Measurements from ENCODE around the gene DLG4.

Gene DLG4

DNA sequence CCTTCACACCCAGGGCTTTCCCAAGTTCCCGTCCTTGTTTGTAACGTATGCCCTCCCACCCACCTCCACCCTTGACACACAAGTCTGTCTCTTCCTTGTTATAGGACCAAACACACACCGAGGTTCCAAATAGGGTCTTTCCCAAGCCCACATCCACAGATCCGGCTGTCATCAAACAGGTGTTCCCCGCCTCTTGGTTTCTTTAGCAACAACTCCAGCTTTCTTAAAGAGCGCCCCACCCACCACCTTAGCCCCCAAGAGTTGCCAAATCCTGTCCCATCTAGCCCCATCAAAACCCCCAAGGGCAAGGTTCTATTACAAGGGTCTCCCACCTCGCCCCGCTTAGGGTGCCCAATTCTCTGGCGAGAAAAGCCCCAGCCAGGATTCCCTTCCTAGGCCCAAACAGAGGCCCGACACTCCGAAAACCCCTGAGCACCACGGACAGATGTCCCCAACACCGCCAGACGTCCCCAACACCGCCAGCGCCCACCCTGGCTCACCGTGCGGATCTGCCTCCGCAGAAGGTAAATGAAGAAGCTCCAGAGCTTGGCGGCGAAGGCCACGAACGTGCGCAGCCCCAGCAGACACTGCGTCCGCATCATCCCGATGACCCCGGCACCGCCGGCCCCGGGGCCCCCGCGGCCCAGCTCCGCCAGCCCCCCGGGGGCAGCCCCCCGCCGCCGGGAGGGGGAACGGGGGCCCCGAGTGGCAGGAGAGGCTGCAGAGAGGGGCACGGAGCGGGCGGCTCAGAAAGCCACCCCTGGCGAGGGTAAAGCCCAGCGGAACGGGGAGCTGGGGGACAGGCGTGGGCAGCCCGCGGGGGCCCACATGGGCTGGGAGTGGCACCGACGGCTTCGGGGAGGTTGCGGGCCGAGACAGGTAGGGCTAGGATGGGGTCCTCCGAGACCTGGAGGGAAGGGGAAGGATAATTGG, 31.3 kb upstream of the DLG4 start:
- Histone ChIP-seq H3K4me2 (ENCODE audit: low read depth, low read length, poor library complexity, severe bottlenecking) (peak overlapping the region; percentile 99), H3K9ac (ENCODE audit: low read depth, low read length, poor library complexity, severe bottlenecking) (peak overlapping the region; percentile 87), H3F3A (ENCODE audit: low read depth) (no peaks in the 10 kb centered on the region), H4K20me1 (ENCODE audit: insufficient read depth, low read length, poor library complexity, severe bottlenecking) (peaks cover 45% of the 10 kb centered on the region), H3K27me3 (ENCODE audit: insufficient read depth, low read length, poor library complexity, severe bottlenecking) (no peaks in the 10 kb centered on the region), H2AFZ (ENCODE audit: low read length) (no peak overlapping the region), H3K4me3 (ENCODE audit: low read length, poor library complexity, severe bottlenecking) (peak overlapping the region; percentile 84), H3K36me3 (ENCODE audit: insufficient read depth, low read length) (peaks cover 14% of the 10 kb centered on the region; the same call in 1 of the 2 replicates), H3K4me1 (ENCODE audit: insufficient read depth, low read length, poor library complexity, severe bottlenecking) (peaks cover 37% of the 10 kb centered on the region), H3K79me2 (ENCODE audit: insufficient read depth, low read length) (peaks cover 80% of the 10 kb centered on the region), H3K9me2 (replicated peaks; ENCODE audit: low read depth, low read length) (no peaks in the 10 kb centered on the region), H3K9me3 (ENCODE audit: insufficient read depth, low read depth, low read length) (no peaks in the 10 kb centered on the region)
- no peak for TF ChIP-seq EZH2phosphoT487 (IDR thresholded peaks at IDR 0.05; ENCODE audit: borderline replicate concordance)
- TF ChIP-seq, protein P1, sequence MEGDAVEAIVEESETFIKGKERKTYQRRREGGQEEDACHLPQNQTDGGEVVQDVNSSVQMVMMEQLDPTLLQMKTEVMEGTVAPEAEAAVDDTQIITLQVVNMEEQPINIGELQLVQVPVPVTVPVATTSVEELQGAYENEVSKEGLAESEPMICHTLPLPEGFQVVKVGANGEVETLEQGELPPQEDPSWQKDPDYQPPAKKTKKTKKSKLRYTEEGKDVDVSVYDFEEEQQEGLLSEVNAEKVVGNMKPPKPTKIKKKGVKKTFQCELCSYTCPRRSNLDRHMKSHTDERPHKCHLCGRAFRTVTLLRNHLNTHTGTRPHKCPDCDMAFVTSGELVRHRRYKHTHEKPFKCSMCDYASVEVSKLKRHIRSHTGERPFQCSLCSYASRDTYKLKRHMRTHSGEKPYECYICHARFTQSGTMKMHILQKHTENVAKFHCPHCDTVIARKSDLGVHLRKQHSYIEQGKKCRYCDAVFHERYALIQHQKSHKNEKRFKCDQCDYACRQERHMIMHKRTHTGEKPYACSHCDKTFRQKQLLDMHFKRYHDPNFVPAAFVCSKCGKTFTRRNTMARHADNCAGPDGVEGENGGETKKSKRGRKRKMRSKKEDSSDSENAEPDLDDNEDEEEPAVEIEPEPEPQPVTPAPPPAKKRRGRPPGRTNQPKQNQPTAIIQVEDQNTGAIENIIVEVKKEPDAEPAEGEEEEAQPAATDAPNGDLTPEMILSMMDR (conservative IDR thresholded peaks at IDR 0.05; ENCODE audit: low read length) = no peak

DNA sequence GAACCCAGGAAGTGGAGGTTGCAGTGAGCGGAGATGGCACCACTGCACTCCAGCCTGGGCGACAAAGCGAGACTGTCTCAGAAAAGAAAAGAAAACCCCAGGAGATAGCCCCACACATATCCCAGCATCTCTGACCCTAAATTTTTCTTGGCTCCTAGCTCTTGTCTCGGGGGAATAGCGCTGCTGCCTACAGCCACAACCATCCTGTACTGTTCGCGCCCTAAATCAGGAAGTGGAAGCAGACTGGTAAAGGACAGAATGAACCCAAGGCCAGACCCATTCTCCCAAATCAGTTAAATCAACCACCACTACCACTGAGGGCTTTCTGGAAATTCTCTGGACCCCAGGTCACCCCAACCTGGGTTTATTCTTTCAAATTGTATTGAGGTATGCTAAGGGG, 30.2 kb upstream of the DLG4 start:
- Histone ChIP-seq H3K9me2 (replicated peaks; ENCODE audit: low read depth, low read length) (no peaks in the 10 kb centered on the region), H3F3A (ENCODE audit: low read depth) (no peaks in the 10 kb centered on the region), H3K27me3 (ENCODE audit: insufficient read depth, low read length, poor library complexity, severe bottlenecking) (no peaks in the 10 kb centered on the region), H3K9me3 (ENCODE audit: insufficient read depth, low read depth, low read length) (no peaks in the 10 kb centered on the region), H2AFZ (ENCODE audit: low read length) (no peak overlapping the region), H3K4me3 (ENCODE audit: low read length, poor library complexity, severe bottlenecking) (peak overlapping the region; percentile 84), H3K9ac (ENCODE audit: low read depth, low read length, poor library complexity, severe bottlenecking) (peak overlapping the region; percentile 87), H3K4me2 (ENCODE audit: low read depth, low read length, poor library complexity, severe bottlenecking) (peak overlapping the region; percentile 99), H3K4me1 (ENCODE audit: insufficient read depth, low read length, poor library complexity, severe bottlenecking) (peaks cover 37% of the 10 kb centered on the region), H3K79me2 (ENCODE audit: insufficient read depth, low read length) (peaks cover 80% of the 10 kb centered on the region), H4K20me1 (ENCODE audit: insufficient read depth, low read length, poor library complexity, severe bottlenecking) (peaks cover 47% of the 10 kb centered on the region), H3K36me3 (ENCODE audit: insufficient read depth, low read length) (peaks cover 17% of the 10 kb centered on the region; the same call in 1 of the 2 replicates)
- TF ChIP-seq, protein P1 (conservative IDR thresholded peaks at IDR 0.05; ENCODE audit: low read length) = no peak
- TF ChIP-seq EZH2phosphoT487 (IDR thresholded peaks at IDR 0.05; ENCODE audit: borderline replicate concordance) = no peak

DNA sequence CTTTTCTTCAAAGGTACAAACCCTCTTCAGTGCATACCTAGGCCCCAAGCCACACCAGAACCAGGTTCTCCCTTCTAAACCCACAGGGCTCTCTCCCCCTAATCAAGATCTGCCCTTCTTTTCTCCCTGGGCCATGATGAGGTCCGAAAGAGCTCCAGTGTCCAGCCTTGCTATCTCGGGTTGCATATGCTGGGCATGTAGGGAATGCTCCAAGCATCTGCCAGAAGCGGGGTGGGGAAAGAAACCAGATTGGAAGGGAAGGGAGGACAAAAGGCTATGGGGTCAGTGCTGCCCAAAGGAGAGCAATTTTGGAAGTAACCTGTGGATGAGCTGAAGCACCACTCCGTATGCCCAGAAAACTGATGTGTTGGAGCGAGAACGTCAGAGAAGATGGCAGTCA, 29.6 kb upstream of the DLG4 start:
- H2AFZ ChIP-seq (ENCODE audit: low read length) = no peak overlapping the region
- H3K4me1 ChIP-seq (ENCODE audit: insufficient read depth, low read length, poor library complexity, severe bottlenecking) = peaks cover 36% of the 10 kb centered on the region
- H3K79me2 ChIP-seq (ENCODE audit: insufficient read depth, low read length) = peaks cover 74% of the 10 kb centered on the region
- peak overlapping the region; percentile 99 for H3K4me2 ChIP-seq (ENCODE audit: low read depth, low read length, poor library complexity, severe bottlenecking)
- peaks cover 47% of the 10 kb centered on the region for H4K20me1 ChIP-seq (ENCODE audit: insufficient read depth, low read length, poor library complexity, severe bottlenecking)
- H3K9me3 ChIP-seq (ENCODE audit: insufficient read depth, low read depth, low read length) = no peaks in the 10 kb centered on the region
- H3K9ac ChIP-seq (ENCODE audit: low read depth, low read length, poor library complexity, severe bottlenecking) = peak overlapping the region; percentile 87
- no peaks in the 10 kb centered on the region for H3K27me3 ChIP-seq (ENCODE audit: insufficient read depth, low read length, poor library complexity, severe bottlenecking)
- H3K9me2 ChIP-seq (replicated peaks; ENCODE audit: low read depth, low read length) = no peaks in the 10 kb centered on the region
- no peaks in the 10 kb centered on the region for H3F3A ChIP-seq (ENCODE audit: low read depth)
- peak overlapping the region; percentile 84 for H3K4me3 ChIP-seq (ENCODE audit: low read length, poor library complexity, severe bottlenecking)
- peaks cover 18% of the 10 kb centered on the region; the same call in 1 of the 2 replicates for H3K36me3 ChIP-seq (ENCODE audit: insufficient read depth, low read length)
- TF ChIP-seq, protein P1 (conservative IDR thresholded peaks at IDR 0.05; ENCODE audit: low read length) = no peak
- no peak for TF ChIP-seq EZH2phosphoT487 (IDR thresholded peaks at IDR 0.05; ENCODE audit: borderline replicate concordance)

Data from Loucy (cell line).